Measurements from ENCODE around the gene RALGDS.

RALGDS gene

DNA sequence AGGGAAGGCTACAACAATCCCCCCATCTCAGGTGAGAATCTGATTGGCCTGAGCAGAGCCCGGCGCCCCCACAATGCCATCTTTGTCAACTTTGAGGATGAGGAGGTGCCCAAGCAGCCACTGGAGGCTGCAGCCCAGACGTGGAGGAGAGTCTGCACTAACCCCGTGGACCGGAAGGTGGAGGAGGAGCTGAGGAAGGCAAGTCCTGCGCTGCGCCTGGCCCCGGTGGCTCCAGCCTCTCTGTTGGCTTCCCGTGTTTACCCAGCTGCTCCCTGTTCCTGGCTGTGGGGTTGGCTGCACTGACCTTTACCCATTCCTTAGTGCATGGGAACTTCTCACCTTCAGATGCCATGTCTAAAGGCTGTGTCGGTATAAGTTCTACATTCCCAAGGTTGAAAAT is 70.3 kb downstream of the RALGDS start:
- Mint-ChIP-seq H3K36me3 (ENCODE audit: low read depth) (peaks cover 37% of the 10 kb centered on the region), H3K27ac (no peak overlapping the region), H3K4me3 (no peak overlapping the region), H3K27me3 (ENCODE audit: low read depth, poor library complexity) (no peaks in the 10 kb centered on the region), H3K9me3 (no peaks in the 10 kb centered on the region), H3K4me1 (no peaks in the 10 kb centered on the region)
- TF ChIP-seq, protein P1, sequence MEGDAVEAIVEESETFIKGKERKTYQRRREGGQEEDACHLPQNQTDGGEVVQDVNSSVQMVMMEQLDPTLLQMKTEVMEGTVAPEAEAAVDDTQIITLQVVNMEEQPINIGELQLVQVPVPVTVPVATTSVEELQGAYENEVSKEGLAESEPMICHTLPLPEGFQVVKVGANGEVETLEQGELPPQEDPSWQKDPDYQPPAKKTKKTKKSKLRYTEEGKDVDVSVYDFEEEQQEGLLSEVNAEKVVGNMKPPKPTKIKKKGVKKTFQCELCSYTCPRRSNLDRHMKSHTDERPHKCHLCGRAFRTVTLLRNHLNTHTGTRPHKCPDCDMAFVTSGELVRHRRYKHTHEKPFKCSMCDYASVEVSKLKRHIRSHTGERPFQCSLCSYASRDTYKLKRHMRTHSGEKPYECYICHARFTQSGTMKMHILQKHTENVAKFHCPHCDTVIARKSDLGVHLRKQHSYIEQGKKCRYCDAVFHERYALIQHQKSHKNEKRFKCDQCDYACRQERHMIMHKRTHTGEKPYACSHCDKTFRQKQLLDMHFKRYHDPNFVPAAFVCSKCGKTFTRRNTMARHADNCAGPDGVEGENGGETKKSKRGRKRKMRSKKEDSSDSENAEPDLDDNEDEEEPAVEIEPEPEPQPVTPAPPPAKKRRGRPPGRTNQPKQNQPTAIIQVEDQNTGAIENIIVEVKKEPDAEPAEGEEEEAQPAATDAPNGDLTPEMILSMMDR (IDR thresholded peaks at IDR 0.05): no peak
- no peak for DNase-seq

DNA sequence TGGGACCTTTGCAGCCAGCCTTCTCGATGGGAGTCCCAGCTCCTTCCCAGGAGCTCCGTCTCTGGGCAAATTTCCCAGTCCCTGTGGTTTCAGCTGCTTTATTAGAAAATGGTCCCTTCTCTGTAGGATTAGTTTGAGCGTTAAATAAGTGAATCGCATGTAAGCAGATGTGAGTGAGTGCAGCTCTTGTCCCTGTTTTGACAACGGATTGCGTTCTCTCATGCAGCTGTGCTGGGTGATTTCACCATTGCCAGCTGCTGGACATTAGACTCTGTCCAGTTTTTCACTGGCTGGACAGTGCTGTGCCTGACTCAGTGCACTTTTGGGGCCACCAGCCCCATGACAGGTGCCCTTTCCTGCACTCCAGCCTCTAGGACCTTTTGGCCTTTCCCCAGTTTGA is 70.9 kb downstream of the RALGDS start:
- Mint-ChIP-seq H3K9me3 (no peaks in the 10 kb centered on the region), H3K36me3 (ENCODE audit: low read depth) (peaks cover 39% of the 10 kb centered on the region), H3K4me3 (no peak overlapping the region), H3K27me3 (ENCODE audit: low read depth, poor library complexity) (no peaks in the 10 kb centered on the region), H3K27ac (no peak overlapping the region), H3K4me1 (no peaks in the 10 kb centered on the region)
- TF ChIP-seq, protein P1 (IDR thresholded peaks at IDR 0.05): no peak
- no peak for DNase-seq

DNA sequence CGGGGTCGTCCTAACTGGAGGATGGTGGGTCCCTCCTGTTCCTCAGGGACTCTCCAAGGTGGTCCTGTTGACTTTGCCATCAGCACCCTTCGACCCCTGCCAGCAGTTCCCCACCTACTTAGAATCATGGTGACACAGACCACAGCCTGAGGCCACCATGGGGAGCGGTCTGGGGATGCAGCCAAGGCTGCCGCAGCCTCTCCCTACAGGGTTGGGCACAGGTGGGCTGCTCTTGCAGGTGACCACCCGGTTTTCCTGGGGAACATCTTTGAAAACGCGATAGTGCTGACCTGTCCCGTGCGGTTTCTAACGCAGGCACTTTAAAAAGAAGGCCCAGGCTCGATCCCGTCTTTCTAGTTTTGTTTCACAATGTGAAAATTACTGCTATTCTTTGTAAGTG is 72.0 kb downstream of the RALGDS start:
- no peaks in the 10 kb centered on the region for H3K27me3 Mint-ChIP-seq (ENCODE audit: low read depth, poor library complexity)
- no peaks in the 10 kb centered on the region for H3K4me1 Mint-ChIP-seq
- H3K4me3 Mint-ChIP-seq: no peak overlapping the region
- DNase-seq: no peak
- TF ChIP-seq, protein P1 (IDR thresholded peaks at IDR 0.05): no peak
- peaks cover 45% of the 10 kb centered on the region for H3K36me3 Mint-ChIP-seq (ENCODE audit: low read depth)
- H3K9me3 Mint-ChIP-seq: no peaks in the 10 kb centered on the region
- H3K27ac Mint-ChIP-seq: no peak overlapping the region

DNA sequence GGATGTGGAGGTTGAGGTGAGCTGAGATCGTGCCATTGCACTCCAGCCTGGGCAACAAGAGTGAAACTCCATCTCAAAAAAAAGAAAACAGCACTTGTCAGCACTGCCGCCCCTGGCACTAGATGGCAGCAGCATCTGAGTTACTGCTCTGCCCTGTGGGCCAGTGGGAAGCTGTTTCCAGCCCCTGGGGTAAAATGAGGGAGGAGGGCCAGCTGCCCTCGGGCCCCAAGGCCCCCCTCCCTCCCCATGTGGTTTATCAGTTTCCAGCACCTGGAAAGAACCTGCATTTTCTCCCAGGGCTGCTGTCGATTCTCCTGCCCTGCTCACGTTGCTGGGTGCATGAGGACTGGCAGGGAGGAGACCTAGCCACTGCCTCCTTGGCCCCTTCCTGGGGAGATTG is 72.4 kb downstream of the RALGDS start:
- H3K36me3 Mint-ChIP-seq (ENCODE audit: low read depth): peaks cover 40% of the 10 kb centered on the region
- DNase-seq: no peak

More for the DNA sequence above, 72.4 kb downstream of the RALGDS start:
- TF ChIP-seq, protein P1 (IDR thresholded peaks at IDR 0.05): no peak
- Mint-ChIP-seq H3K9me3 (no peaks in the 10 kb centered on the region), H3K27me3 (ENCODE audit: low read depth, poor library complexity) (no peaks in the 10 kb centered on the region), H3K27ac (no peak overlapping the region), H3K4me1 (no peaks in the 10 kb centered on the region), H3K4me3 (no peak overlapping the region)

All from nephron progenitor cell (in vitro differentiated cells).